CD14-positive monocyte (primary cell): ENCODE results near the gene C17orf78. TPM values are rescaled to one million over a fixed set of nuclear protein-coding genes. Genes with fewer than 3 reads are reported as not detected.

ENCODE experiments used
- DNase-seq, 3 donors: peaks; one replicate each; pipeline ENCODE4 v3.0.0-alpha.2; 2011 to 2022
- H2AFZ ChIP-seq: 2 replicates; pipeline ENCODE4 v1.6.0; 2012; ENCODE audit warnings: mild to moderate bottlenecking, low read depth, low read length, inconsistent platforms; ENCODE audit not compliant: insufficient read depth, poor library complexity, severe bottlenecking
- H3K27ac ChIP-seq, 2 donors: 1 replicate in 1 of 2; 2 replicates in 1 of 2; pipeline ENCODE4 v1.5.1; 2012 to 2013; ENCODE audit warnings: low read length in 2 of 2, control low read depth in 1 of 2, inconsistent platforms in 1 of 2, low read depth in 1 of 2, mild to moderate bottlenecking in 1 of 2
- H3K27me3 ChIP-seq, 2 donors: one replicate each; pipeline versions ENCODE4 v1.6.0 to v1.6.1; 2011 to 2013; ENCODE audit warnings: low read length in 2 of 2; ENCODE audit not compliant: control insufficient read depth in 2 of 2, insufficient read depth in 2 of 2
- H3K36me3 ChIP-seq, 2 donors: replicated peaks in 1 of 2; 1 replicate in 1 of 2; 2 replicates in 1 of 2; pipeline versions ENCODE4 v1.5.1 to v1.6.1; 2012 to 2013; ENCODE audit warnings: low read length in 2 of 2, control low read depth in 1 of 2, inconsistent platforms in 1 of 2, mild to moderate bottlenecking in 1 of 2; ENCODE audit not compliant: insufficient read depth in 2 of 2, control insufficient read depth in 1 of 2
- H3K4me1 ChIP-seq, 2 donors: 1 replicate in 1 of 2; 2 replicates in 1 of 2; pipeline versions ENCODE4 v1.5.1 to v1.6.1; 2012 to 2013; ENCODE audit warnings: low read length in 2 of 2, control low read depth in 1 of 2, inconsistent platforms in 1 of 2, mild to moderate bottlenecking in 1 of 2, moderate library complexity in 1 of 2; ENCODE audit not compliant: insufficient read depth in 2 of 2, control insufficient read depth in 1 of 2
- H3K4me2 ChIP-seq: replicated peaks from 2 replicates; pipeline ENCODE3; 2012; ENCODE audit warnings: low read length, moderate library complexity, mild to moderate bottlenecking; ENCODE audit not compliant: poor library complexity, severe bottlenecking; ENCODE audit errors: extremely low read depth
- H3K4me3 ChIP-seq, 3 experiments: fragments of 200-600 bp in 1 of 3; sonication (generic) in 1 of 3; replicated peaks in 1 of 3; 1 replicate in 2 of 3; 2 replicates in 1 of 3; pipeline ENCODE4 v1.5.1; 2011 to 2013; ENCODE audit warnings: low read length in 3 of 3, mild to moderate bottlenecking in 3 of 3, control low read depth in 2 of 3, low read depth in 2 of 3, inconsistent platforms in 1 of 3, moderate library complexity in 1 of 3
- H3K79me2 ChIP-seq: 2 replicates; pipeline ENCODE4 v1.6.0; 2012; ENCODE audit warnings: mild to moderate bottlenecking, control low read depth, inconsistent platforms, low read length, moderate library complexity; ENCODE audit not compliant: insufficient read depth
- H3K9ac ChIP-seq: 2 replicates; pipeline ENCODE4 v1.6.0; 2017; ENCODE audit warnings: low read length, mild to moderate bottlenecking; ENCODE audit not compliant: insufficient read depth, poor library complexity, severe bottlenecking
- H3K9me3 ChIP-seq, 2 donors: replicated peaks in 1 of 2; 1 replicate in 1 of 2; 2 replicates in 1 of 2; pipeline versions ENCODE4 v1.5.1 to v1.6.1; 2012 to 2013; ENCODE audit warnings: low read length in 2 of 2, control low read depth in 1 of 2; ENCODE audit not compliant: control insufficient read depth in 1 of 2, insufficient read depth in 1 of 2
- H4K20me1 ChIP-seq: 2 replicates; pipeline ENCODE4 v1.6.0; 2012; ENCODE audit warnings: mild to moderate bottlenecking, low read length, control low read depth, moderate library complexity; ENCODE audit not compliant: insufficient read depth
- H3K27ac Mint-ChIP-seq, 7 donors: one replicate each; pipeline ENCODE4 v1.8.0; 2020; ENCODE audit warnings: mild to moderate bottlenecking in 7 of 7, mixed read lengths in 7 of 7, moderate library complexity in 6 of 7, inconsistent platforms in 2 of 7
- H3K27me3 Mint-ChIP-seq, 3 donors: one replicate each; pipeline ENCODE4 v1.8.0; 2021 to 2022; ENCODE audit warnings: low read depth in 3 of 3, mild to moderate bottlenecking in 3 of 3, mixed read lengths in 3 of 3, moderate library complexity in 3 of 3, inconsistent platforms in 1 of 3
- H3K36me3 Mint-ChIP-seq, 2 donors: one replicate each; pipeline ENCODE4 v1.8.0; 2020; ENCODE audit warnings: mixed read lengths in 2 of 2, inconsistent platforms in 1 of 2, mild to moderate bottlenecking in 1 of 2
- H3K4me1 Mint-ChIP-seq: one replicate; pipeline ENCODE4 v1.8.0; 2020; ENCODE audit warnings: mild to moderate bottlenecking, mixed read lengths
- H3K4me3 Mint-ChIP-seq, 2 donors: one replicate each; pipeline ENCODE4 v1.8.0; 2020; ENCODE audit warnings: mild to moderate bottlenecking in 2 of 2, mixed read lengths in 2 of 2, moderate library complexity in 1 of 2
- H3K9me3 Mint-ChIP-seq, 7 donors: one replicate each; pipeline ENCODE4 v1.8.0; 2020 to 2022; ENCODE audit warnings: mixed read lengths in 7 of 7, mild to moderate bottlenecking in 6 of 7, moderate library complexity in 6 of 7, inconsistent platforms in 2 of 7
- WGBS: methylation state at CpG from one replicate; pipeline ENCODE4 v1.1.5; 2013; ENCODE audit warnings: missing lambda C conversion rate; ENCODE audit not compliant: insufficient coverage; 5-methylcytosine and 5-hydroxymethylcytosine counted together
- intact Hi-C, 2 donors: fragments of 100-400 bp; cut with micrococcal nuclease; formaldehyde crosslinking; loops; one replicate each; pipeline versions ENCODE4 v1.15.0 to v1.15.1; 2023
- polyA minus RNA-seq: library from RNA; depleted of rRNA, polyadenylated mRNA; stranded (reverse); fragments of >200 nt; gene quantifications from 2 replicates; pipeline ENCODE4 v1.2.3, GENCODE V29; 2012
- polyA plus RNA-seq, 3 donors: library from polyadenylated mRNA; depleted of rRNA in 1 of 3; unstranded in 2 of 3; stranded (reverse) in 1 of 3; fragments of 300-500 nt in 2 of 3; fragments of >200 nt in 1 of 3; fragmentation: Illumina TruSeq in 2 of 3; gene quantifications; 1 replicate in 2 of 3; 2 replicates in 1 of 3; pipeline ENCODE4 v1.2.3, GENCODE V29; 2012 to 2021
- total RNA-seq, 12 experiments: library from RNA in 1 of 12; stranded (reverse) in 1 of 12; fragments of 120-200 nt in 1 of 12; gene quantifications; one replicate each; pipeline ENCODE4 v1.2.4 and lab custom pipeline; 2013 to 2026; ENCODE audit warnings: mixed read lengths in 6 of 12, inconsistent platforms in 1 of 12
- TF ChIP-seq, protein P1 (sequence below): fragments of 200-600 bp; IDR thresholded peaks from one replicate; pipeline ENCODE4 v1.8.0; 2022; ENCODE audit warnings: antibody characterized with exemption, mild to moderate bottlenecking

The C17orf78 gene
- total RNA-seq (2013) = not detected
- not detected for polyA plus RNA-seq
- polyA minus RNA-seq = not detected in 2 replicates
- total RNA-seq (lab: John Stamatoyannopoulos, UW) = 0 to 0.69 (median 0) reads per million in 11 experiments

- H3K36me3 ChIP-seq = no peaks in the 10 kb centered on the region
- Mint-ChIP-seq H3K36me3 (no peaks in the 10 kb centered on the region), H3K4me3 (no peak within 1 kb of the TSS), H3K27me3 (peaks cover 0 to under 1% (median 0%) of the 10 kb centered on the region in 3 donors), H3K27ac (no peak within 1 kb of the TSS), H3K9me3 (peaks cover 0 to 3% (median 0%) of the 10 kb centered on the region in 7 donors), H3K4me1 (peaks cover 9% of the 10 kb centered on the region)
- H4K20me1 ChIP-seq = no peaks in the 10 kb centered on the region
- H3K27me3 ChIP-seq = no peaks in the 10 kb centered on the region
- 100% methylated on average over 1 of the region's 7 CpGs for WGBS
- no peak within 1 kb of the TSS for H2AFZ ChIP-seq
- TF ChIP-seq, protein P1, sequence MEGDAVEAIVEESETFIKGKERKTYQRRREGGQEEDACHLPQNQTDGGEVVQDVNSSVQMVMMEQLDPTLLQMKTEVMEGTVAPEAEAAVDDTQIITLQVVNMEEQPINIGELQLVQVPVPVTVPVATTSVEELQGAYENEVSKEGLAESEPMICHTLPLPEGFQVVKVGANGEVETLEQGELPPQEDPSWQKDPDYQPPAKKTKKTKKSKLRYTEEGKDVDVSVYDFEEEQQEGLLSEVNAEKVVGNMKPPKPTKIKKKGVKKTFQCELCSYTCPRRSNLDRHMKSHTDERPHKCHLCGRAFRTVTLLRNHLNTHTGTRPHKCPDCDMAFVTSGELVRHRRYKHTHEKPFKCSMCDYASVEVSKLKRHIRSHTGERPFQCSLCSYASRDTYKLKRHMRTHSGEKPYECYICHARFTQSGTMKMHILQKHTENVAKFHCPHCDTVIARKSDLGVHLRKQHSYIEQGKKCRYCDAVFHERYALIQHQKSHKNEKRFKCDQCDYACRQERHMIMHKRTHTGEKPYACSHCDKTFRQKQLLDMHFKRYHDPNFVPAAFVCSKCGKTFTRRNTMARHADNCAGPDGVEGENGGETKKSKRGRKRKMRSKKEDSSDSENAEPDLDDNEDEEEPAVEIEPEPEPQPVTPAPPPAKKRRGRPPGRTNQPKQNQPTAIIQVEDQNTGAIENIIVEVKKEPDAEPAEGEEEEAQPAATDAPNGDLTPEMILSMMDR = no peak
- H3K4me3 ChIP-seq = no peak within 1 kb of the TSS
- intact Hi-C loops = loop anchor here (10.0 kb wide), 1 partner anchor 751 kb away; no protein-coding TSS in a partner anchor
- no peak within 1 kb of the TSS for H3K4me2 ChIP-seq
- no peaks in the 10 kb centered on the region for H3K4me1 ChIP-seq
- no peak for DNase-seq
- H3K9me3 ChIP-seq = no peaks in the 10 kb centered on the region
- no peak within 1 kb of the TSS for H3K27ac ChIP-seq
- H3K9ac ChIP-seq = no peak within 1 kb of the TSS
- H3K79me2 ChIP-seq = no peaks in the 10 kb centered on the region
These were observed at the start of gene C17orf78 for GRCh38 chr17:37375706-37376105. TSS of gene C17orf78 (plus strand) at chr17:37375985. CDS start at chr17:37376093, 108 bp downstream.

GRCh38 chr17:37327341-37328090 lies 48.3 kb upstream of the C17orf78 start:
- Histone ChIP-seq H3K4me3 (no peak overlapping the region), H3K9ac (no peak overlapping the region), H4K20me1 (no peaks in the 10 kb centered on the region), H3K9me3 (no peaks in the 10 kb centered on the region), H3K4me1 (no peaks in the 10 kb centered on the region), H3K79me2 (no peaks in the 10 kb centered on the region), H3K27ac (no peak overlapping the region), H2AFZ (no peak overlapping the region), H3K36me3 (peaks cover 8 to 24% of the 10 kb centered on the region in 2 donors), H3K4me2 (no peak overlapping the region), H3K27me3 (no peaks in the 10 kb centered on the region)
- TF ChIP-seq, protein P1 = no peak
- Mint-ChIP-seq H3K27ac (peak overlapping the region in 1 of 7 donors; percentile 10), H3K4me3 (no peak overlapping the region), H3K9me3 (peaks cover 0 to 2% (median 0%) of the 10 kb centered on the region in 7 donors), H3K27me3 (no peaks in the 10 kb centered on the region), H3K36me3 (peaks cover 22 to 42% of the 10 kb centered on the region in 2 donors), H3K4me1 (no peaks in the 10 kb centered on the region)
- no peak for DNase-seq
- 92% methylated on average over 2 of the region's 5 CpGs for WGBS
- intact Hi-C loops = no loop called here
